GM12892 (cell line): ENCODE results near the gene GNAO1.

ENCODE experiments used
- POLR2A ChIP-seq: IDR thresholded peaks from 2 replicates; pipeline ENCODE4 v1.6.1; 2011; ENCODE audit warnings: low read depth, low read length, control low read depth
- POLR2AphosphoS5 ChIP-seq: IDR thresholded peaks from 2 replicates; pipeline ENCODE4 v1.6.1; 2011; ENCODE audit warnings: low read depth, low read length, control low read depth

DNA sequence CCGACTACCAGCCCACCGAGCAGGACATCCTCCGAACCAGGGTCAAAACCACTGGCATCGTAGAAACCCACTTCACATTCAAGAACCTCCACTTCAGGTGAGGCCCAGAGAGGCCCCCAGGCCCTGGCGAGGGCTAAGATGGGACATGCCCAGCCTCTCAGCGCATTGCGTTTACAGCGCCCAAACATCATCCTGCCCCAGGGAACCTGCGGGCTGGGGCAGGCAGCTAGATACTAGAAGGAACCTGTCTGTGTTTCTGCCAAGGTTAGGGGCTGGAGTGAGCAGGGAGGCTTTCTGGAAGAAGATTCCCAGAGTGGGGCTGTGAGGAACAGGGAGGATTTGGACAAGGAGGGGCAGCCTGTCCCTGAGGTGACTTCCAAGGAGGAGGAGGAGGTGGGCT is 143.5 kb downstream of the GNAO1 start:
- TF ChIP-seq POLR2A (no peak), POLR2AphosphoS5 (no peak)
